K562 (cell line): ENCODE results near the gene NT5C1A. TPM values are rescaled to one million over a fixed set of nuclear protein-coding genes. Genes with fewer than 3 reads are reported as not detected.

ENCODE experiments used
- ATAC-seq: fragments of 200-7000 bp; cut with Tn5 transposase; 3 replicates; pipeline ENCODE4 v1.9.1; 2020; ENCODE audit warnings: moderate library complexity
- BruUV-seq: library from RNA; stranded (reverse); fragments of 400-500 nt; replicated peaks from 2 replicates; lab custom pipeline; 2021; lab: Mats Ljungman, UMichigan
- CTCF ChIA-PET: fragments of 300-600 bp; formaldehyde crosslinking; extraction: SDS; loops from one replicate; lab custom pipeline; 2021; ENCODE audit warnings: low intra/inter-chr PET ratio; lab: Yijun Ruan, JAX
- POLR2A ChIA-PET: fragments of 300-600, 350-650 bp; sonication (Branson Sonifier 250); formaldehyde crosslinking; extraction: SDS; loops from one replicate; lab custom pipeline; 2021; ENCODE audit warnings: antibody characterized with exemption, inconsistent platforms; lab: Yijun Ruan, JAX
- DNase-seq, 4 experiments: peaks; one replicate each; pipeline versions ENCODE4 v3.0.0 to v3.0.0-alpha.2; 2011 to 2018; ENCODE audit warnings: low spot score in 3 of 4, mixed read lengths in 3 of 4; ENCODE audit errors: extremely low read depth in 1 of 4
- FAIRE-seq: peaks from 2 replicates; lab custom pipeline; 2011; peaks lifted over from hg19 to GRCh38; lab: Jason Lieb, UNC
- H2AFZ ChIP-seq: 2 replicates; pipeline ENCODE4 v1.6.0; 2011; ENCODE audit warnings: low read depth, low read length, control low read depth, inconsistent platforms
- H3K27ac ChIP-seq: fragments of 200-600 bp; 3 replicates; pipeline ENCODE4 v1.8.0; 2011; ENCODE audit warnings: low read depth, mild to moderate bottlenecking, control low read depth, inconsistent platforms, low read length, moderate library complexity, mixed read lengths; ENCODE audit errors: extremely low read depth
- H3K27me3 ChIP-seq, 2 experiments: fragments of 300-600 bp in 1 of 2; 2 replicates in 1 of 2; 3 replicates in 1 of 2; pipeline versions ENCODE4 v1.6.0 to v1.8.0; 2011; ENCODE audit warnings: inconsistent platforms in 2 of 2, low read length in 2 of 2, mild to moderate bottlenecking in 1 of 2, mixed read lengths in 1 of 2, moderate library complexity in 1 of 2; ENCODE audit not compliant: control insufficient read depth in 2 of 2, insufficient read depth in 2 of 2
- H3K36me3 ChIP-seq: fragments of 300-600 bp; 3 replicates; pipeline ENCODE4 v1.8.0; 2011; ENCODE audit warnings: mild to moderate bottlenecking, low read length, inconsistent platforms; ENCODE audit not compliant: control insufficient read depth, insufficient read depth
- H3K4me1 ChIP-seq, 2 experiments: fragments of 200-600 bp in 1 of 2; replicated peaks in 1 of 2; 2 replicates in 1 of 2; 3 replicates in 1 of 2; pipeline versions ENCODE4 v1.5.1 to v1.8.0; 2011; ENCODE audit warnings: inconsistent platforms in 2 of 2, low read length in 2 of 2, mild to moderate bottlenecking in 1 of 2, mixed read lengths in 1 of 2, moderate library complexity in 1 of 2; ENCODE audit not compliant: control insufficient read depth in 2 of 2, insufficient read depth in 2 of 2
- H3K4me2 ChIP-seq: 2 replicates; pipeline ENCODE4 v1.6.1; 2011; ENCODE audit warnings: low read length, control low read depth, inconsistent platforms, mixed read lengths; ENCODE audit not compliant: insufficient read depth
- H3K4me3 ChIP-seq: fragments of 200-600 bp; sonication (generic), shearing (Covaris generic); 2 replicates; pipeline ENCODE4 v1.5.1; 2016; ENCODE audit warnings: control low read depth, inconsistent platforms
- H3K79me2 ChIP-seq: fragments of 200-600 bp; 3 replicates; pipeline ENCODE4 v1.8.0; 2011; ENCODE audit warnings: low read length, inconsistent platforms; ENCODE audit not compliant: control insufficient read depth, insufficient read depth
- H3K9ac ChIP-seq, 2 experiments: 2 replicates each; pipeline versions ENCODE4 v1.6.0 to v1.6.1; 2011; ENCODE audit warnings: low read depth in 2 of 2, low read length in 2 of 2, control low read depth in 1 of 2, inconsistent platforms in 1 of 2, mild to moderate bottlenecking in 1 of 2, mixed read lengths in 1 of 2; ENCODE audit not compliant: insufficient read depth in 1 of 2
- H3K9me1 ChIP-seq: one replicate; pipeline ENCODE4 v1.6.0; 2011; ENCODE audit warnings: inconsistent platforms, mild to moderate bottlenecking, low read length, moderate library complexity; ENCODE audit not compliant: control insufficient read depth, insufficient read depth
- H3K9me3 ChIP-seq: replicated peaks from 2 replicates; pipeline ENCODE4 v1.5.1; 2011; ENCODE audit warnings: low read depth, low read length, inconsistent platforms; ENCODE audit not compliant: control insufficient read depth, insufficient read depth
- H4K20me1 ChIP-seq: replicated peaks from 2 replicates; pipeline ENCODE4 v1.6.1; 2011; ENCODE audit warnings: low read length, inconsistent platforms, mixed read lengths; ENCODE audit not compliant: control insufficient read depth, insufficient read depth
- CCAR2 ChIP-seq: fragments of 200-400 bp; formaldehyde crosslinking; IDR thresholded peaks from 2 replicates; pipeline ENCODE4 v1.6.1; 2017; ENCODE audit warnings: mild to moderate bottlenecking, low read depth, low read length
- CEBPG ChIP-seq, 3 experiments: fragments of 200-800 bp in 1 of 3; sonication (Bioruptor generic) in 1 of 3; sonication (generic) in 1 of 3; formaldehyde crosslinking in 1 of 3; IDR thresholded peaks in 2 of 3; conservative IDR thresholded peaks in 1 of 3; 2 replicates each; pipeline versions ENCODE4 v1.6.1 to v1.8.0; 2016 to 2022; ENCODE audit warnings: missing compliant biosample characterization in 2 of 3, missing genetic modification characterization in 2 of 3, mild to moderate bottlenecking in 1 of 3, missing genetic modification reagents in 1 of 3
- CXXC5 ChIP-seq: fragments of 250-450 bp; sonication (Bioruptor Pico); IDR thresholded peaks from 2 replicates; pipeline ENCODE4 v1.8.0; 2022; ENCODE audit warnings: inconsistent platforms, mild to moderate bottlenecking, moderate library complexity
- HES1 ChIP-seq: fragments of 450-650 bp; IDR thresholded peaks from 2 replicates; pipeline ENCODE4 v1.6.1; 2016; ENCODE audit warnings: low read depth, mild to moderate bottlenecking, moderate library complexity
- PML ChIP-seq: IDR thresholded peaks from 2 replicates; pipeline ENCODE4 v1.6.1; 2012; ENCODE audit warnings: low read length, inconsistent platforms
- PPARD ChIP-seq: fragments of 250-450 bp; sonication (Bioruptor Pico); IDR thresholded peaks from 2 replicates; pipeline ENCODE4 v1.8.0; 2022; ENCODE audit warnings: inconsistent platforms, mild to moderate bottlenecking, moderate library complexity
- RHOXF2B ChIP-seq: fragments of 250-450 bp; sonication (Bioruptor Pico); conservative IDR thresholded peaks from 2 replicates; pipeline ENCODE4 v1.5.1; 2021
- SAFB2 ChIP-seq: fragments of 200-400 bp; formaldehyde crosslinking; IDR thresholded peaks from 2 replicates; pipeline ENCODE4 v1.6.1; 2018; ENCODE audit warnings: borderline replicate concordance, low read length, low read depth, moderate library complexity; ENCODE audit not compliant: severe bottlenecking
- TEAD2 ChIP-seq: fragments of 450-650 bp; IDR thresholded peaks from 2 replicates; pipeline ENCODE4 v1.6.1; 2016; ENCODE audit warnings: missing genetic modification characterization, control low read depth, missing compliant biosample characterization
- ZNF280B ChIP-seq: fragments of 250-450 bp; sonication (Bioruptor Pico); IDR thresholded peaks from 2 replicates; pipeline ENCODE4 v1.5.1; 2021; ENCODE audit warnings: mild to moderate bottlenecking
- ZNF384 ChIP-seq: IDR thresholded peaks from 2 replicates; pipeline ENCODE4 v1.6.1; 2012; ENCODE audit warnings: low read depth, low read length, improper control_type of control experiment
- ZNF436 ChIP-seq: fragments of 250-450, 450-650 bp; sonication (Bioruptor Pico); formaldehyde crosslinking; IDR thresholded peaks from 2 replicates; pipeline ENCODE4 v1.7.0; 2020; ENCODE audit warnings: mild to moderate bottlenecking
- ZNF512 ChIP-seq: IDR thresholded peaks from 2 replicates; pipeline ENCODE4 v1.6.1; 2016; ENCODE audit warnings: missing genetic modification characterization, missing compliant biosample characterization
- ZNF551 ChIP-seq: fragments of 250-450 bp; sonication (Bioruptor Pico); IDR thresholded peaks from 2 replicates; pipeline ENCODE4 v1.5.0; 2021; ENCODE audit warnings: mild to moderate bottlenecking, moderate library complexity
- ZNF561 ChIP-seq: fragments of 450-650 bp; formaldehyde crosslinking; conservative IDR thresholded peaks from 2 replicates; pipeline ENCODE4 v1.4.0; 2020; ENCODE audit warnings: mild to moderate bottlenecking, moderate library complexity
- WGBS: fragments of 100-300 bp; shearing (Covaris generic); methylation state at CpG from one replicate; pipeline ENCODE4 v1.1.6; 2016; ENCODE audit warnings: low coverage, mixed read lengths; ENCODE audit not compliant: insufficient coverage; ENCODE audit errors: missing lambda C conversion rate; 5-methylcytosine and 5-hydroxymethylcytosine counted together
- in situ Hi-C: fragments of 300-500 bp; cut with MboI; formaldehyde crosslinking; loops from 4 replicates; pipeline ENCODE4 v1.15.0; 2018; ENCODE audit warnings: inconsistent platforms, mixed read lengths
- intact Hi-C: fragments of 100-400 bp; cut with micrococcal nuclease; formaldehyde crosslinking; loops from 2 replicates; pipeline ENCODE4 v1.14.2; 2022
- polyA plus RNA-seq, 8 experiments: library from polyadenylated mRNA; depleted of rRNA in 4 of 8; stranded (reverse) in 5 of 8; unstranded in 3 of 8; fragments of >200 nt; fragmentation: Nextera tagmentation in 2 of 8; fragmentation: Illumina TruSeq in 1 of 8; extraction: Ambion mirVana in 2 of 8; extraction: Trizol in 1 of 8; gene quantifications; 2 replicates each; pipeline versions ENCODE4 v1.2.1 to v1.2.3, GENCODE V29; 2011 to 2014; ENCODE audit warnings: inconsistent platforms in 1 of 8, missing spikeins in 1 of 8
- total RNA-seq, 7 experiments: library from RNA; depleted of rRNA in 6 of 7; stranded (reverse); fragments of >200 nt in 6 of 7; fragmentation: Illumina TruSeq in 2 of 7; extraction: Trizol in 2 of 7; gene quantifications; 2 replicates each; pipeline versions ENCODE4 v1.2.1 to v1.2.3, GENCODE V29; 2011 to 2021; ENCODE audit warnings: low replicate concordance in 1 of 7
- TF ChIP-seq, protein P1 (sequence below): fragments of 450-650 bp; formaldehyde crosslinking; IDR thresholded peaks from 2 replicates; pipeline ENCODE4 v1.4.0; 2020; ENCODE audit warnings: mild to moderate bottlenecking

The NT5C1A gene
- total and polyA plus RNA-seq, 9 of the 15 experiments (the other 6 are each of a cell fraction or from before 2014, with no cell fraction given): not detected

DNA sequence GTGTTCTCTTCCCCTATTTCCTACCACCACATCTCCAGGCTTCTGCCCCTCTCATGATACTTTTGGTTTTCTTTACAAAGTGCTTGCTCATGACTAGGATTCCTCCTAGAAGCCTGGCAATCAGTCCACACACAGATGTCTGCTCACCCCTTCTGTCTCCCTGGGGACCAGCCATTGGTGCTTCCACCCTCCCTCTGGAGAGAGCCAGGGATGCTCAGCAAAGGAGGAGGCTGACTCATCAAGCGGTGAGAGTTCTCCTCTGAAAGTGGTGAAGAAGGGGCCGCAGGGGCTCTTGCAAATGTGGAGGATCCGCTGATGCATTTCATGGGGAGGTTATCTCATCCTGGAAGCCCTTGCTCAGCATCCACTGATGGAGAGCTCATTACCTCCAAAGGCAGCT lies 14.5 kb downstream of the NT5C1A start:
- H2AFZ ChIP-seq: peak overlapping the region; percentile 99; the same call in 1 of the 2 replicates
- H3K4me1 ChIP-seq: peaks cover 7 to 10% of the 10 kb centered on the region in 2 experiments; a peak in 2 of 5 replicates
- ATAC-seq: no peak
- in situ Hi-C loops: no loop called here
- no peak for DNase-seq
- BruUV-seq: no TSS peak
- 40% methylated on average over 3 of the region's 3 CpGs for WGBS
- H3K36me3 ChIP-seq: no peaks in the 10 kb centered on the region
- no peak overlapping the region for H3K4me2 ChIP-seq
- ChIA-PET POLR2A (interaction anchor here (0.7 to 1.8 kb wide), 6 partner anchors 9 to 135 kb away, joined by 3 to 8 read pairs (median 4); no protein-coding TSS in a partner anchor), CTCF (interaction anchor here (0.6 to 3.7 kb wide), 3 partner anchors 51 to 75 kb away, joined by 4 to 27 read pairs (median 5); no protein-coding TSS in a partner anchor)
- H3K27ac ChIP-seq: no peak overlapping the region
- no peak for FAIRE-seq
- H3K9me3 ChIP-seq: no peaks in the 10 kb centered on the region
- no peaks in the 10 kb centered on the region for H3K9me1 ChIP-seq
- no peak overlapping the region for H3K4me3 ChIP-seq
- no peaks in the 10 kb centered on the region for H4K20me1 ChIP-seq
- intact Hi-C loops: loop anchor here (5.0 kb wide), 1 partner anchor 150 kb away; no protein-coding TSS in a partner anchor
- peaks cover 3 to 39% of the 10 kb centered on the region in 2 experiments; a peak in 2 of 5 replicates for H3K27me3 ChIP-seq
- no peaks in the 10 kb centered on the region for H3K79me2 ChIP-seq
- no peak overlapping the region for H3K9ac ChIP-seq
- TF ChIP-seq, protein P1, sequence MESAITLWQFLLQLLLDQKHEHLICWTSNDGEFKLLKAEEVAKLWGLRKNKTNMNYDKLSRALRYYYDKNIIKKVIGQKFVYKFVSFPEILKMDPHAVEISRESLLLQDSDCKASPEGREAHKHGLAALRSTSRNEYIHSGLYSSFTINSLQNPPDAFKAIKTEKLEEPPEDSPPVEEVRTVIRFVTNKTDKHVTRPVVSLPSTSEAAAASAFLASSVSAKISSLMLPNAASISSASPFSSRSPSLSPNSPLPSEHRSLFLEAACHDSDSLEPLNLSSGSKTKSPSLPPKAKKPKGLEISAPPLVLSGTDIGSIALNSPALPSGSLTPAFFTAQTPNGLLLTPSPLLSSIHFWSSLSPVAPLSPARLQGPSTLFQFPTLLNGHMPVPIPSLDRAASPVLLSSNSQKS (CRISPR knock-in tag): no peak
- TF ChIP-seq ZNF436 (CRISPR knock-in tag) (no peak), ZNF512 (tag) (no peak), PPARD (no peak), PML (no peak), ZNF561 (CRISPR knock-in tag) (no peak), CEBPG (CRISPR knock-in tag; IDR thresholded peaks at IDR 0.05) (no peak), CEBPG (tag; conservative IDR thresholded peaks at IDR 0.05 in 1 of 2, IDR thresholded peaks at IDR 0.05 in 1 of 2) (no peak), ZNF551 (CRISPR knock-in tag) (no peak), HES1 (no peak), ZNF384 (no peak), CCAR2 (no peak), ZNF280B (CRISPR knock-in tag) (no peak), RHOXF2B (CRISPR knock-in tag) (no peak), TEAD2 (no peak), SAFB2 (no peak), CXXC5 (CRISPR knock-in tag) (no peak)
